H1 (cell line): ENCODE data around the gene ANKRD17. TPM values are rescaled to one million over a fixed set of nuclear protein-coding genes. Genes with fewer than 3 reads are reported as not detected.
A peak's percentile ranks its signal among the peaks of the same experiment; 100 is the strongest.

ENCODE experiments used
- EP300 ChIP-seq, 2 experiments: IDR thresholded peaks; 1 replicate in 1 of 2; 2 replicates in 1 of 2; pipeline ENCODE4 v1.6.1; 2011 to 2012; ENCODE audit warnings: low read depth in 2 of 2, low read length in 2 of 2, mild to moderate bottlenecking in 2 of 2, borderline replicate concordance in 1 of 2, inconsistent platforms in 1 of 2, moderate library complexity in 1 of 2
- PHF8 ChIP-seq: fragments of 200-600 bp; sonication (generic); conservative IDR thresholded peaks from 2 replicates; pipeline ENCODE4 v1.7.1; 2012; ENCODE audit warnings: low read depth, mild to moderate bottlenecking, inconsistent platforms, low read length, moderate library complexity
- polyA plus RNA-seq, 7 experiments: library from polyadenylated mRNA; depleted of rRNA in 3 of 7; stranded (reverse) in 5 of 7; unstranded in 2 of 7; fragments of >200 nt in 5 of 7; fragments of 200-250 nt in 2 of 7; gene quantifications; 1 replicate in 5 of 7; 2 replicates in 1 of 7; 4 replicates in 1 of 7; pipeline versions ENCODE4 v1.2.1 to v1.2.3, GENCODE V29; 2011 to 2013; ENCODE audit warnings: missing spikeins in 2 of 7, mixed read lengths in 2 of 7
- total RNA-seq: library from RNA; stranded (reverse); fragmentation: NEBNext Ultra II Directional; extraction: Animal tissue kit (Norgen Biotek cat#: 25700); gene quantifications from 2 replicates; pipeline ENCODE4 v1.2.1, GENCODE V29; 2021

Gene ANKRD17
- total and polyA plus RNA-seq, 2 of the 8 experiments (the other 6 are each of a cell fraction or from before 2014, with no cell fraction given): 42.4 to 93.7 TPM

- TF ChIP-seq EP300 (IDR thresholded peaks at IDR 0.05; ENCODE audit: borderline replicate concordance in 1 of 2, low read depth in 2 of 2, low read length in 2 of 2) (0 out of 3 replicates have a peak, but pooled peaks of 1 of the 2 experiments have one; percentile 33), PHF8 (peak; percentile 99)
These were observed at the start of gene ANKRD17 (continued) for GRCh38 chr4:73258686-73259570.
